Hepatocyte (in vitro differentiated cells): ENCODE measurements around the gene LITAF.

Source experiments
- CTCF ChIP-seq: fragments of 200-600 bp; sonication (generic); IDR thresholded peaks from 2 replicates; pipeline ENCODE4 v1.5.1; 2016; ENCODE audit warnings: antibody characterized with exemption, mild to moderate bottlenecking; ENCODE audit not compliant: poor library complexity
- EZH2 ChIP-seq: fragments of 200-600 bp; sonication (generic); IDR thresholded peaks from 2 replicates; pipeline ENCODE4 v1.6.1; 2016; ENCODE audit warnings: antibody characterized with exemption, mild to moderate bottlenecking, borderline replicate concordance
- EZH2phosphoT487 ChIP-seq: fragments of 200-600 bp; sonication (generic); IDR thresholded peaks from one replicate; pipeline ENCODE4 v1.6.1; 2018; ENCODE audit warnings: antibody characterized with exemption, mild to moderate bottlenecking, low read depth, moderate library complexity; ENCODE audit not compliant: unreplicated experiment, severe bottlenecking

GRCh38 chr16:11561856-11562255 is 24.9 kb downstream of the LITAF start:
- TF ChIP-seq CTCF (no peak), EZH2 (no peak), EZH2phosphoT487 (no peak)
